SK-N-SH (cell line): ENCODE results near the gene QKI.

Source experiments
- CTCF ChIP-seq: fragments of 200-600 bp; sonication (generic); IDR thresholded peaks from 2 replicates; pipeline ENCODE4 v1.6.1; 2017; ENCODE audit warnings: antibody characterized with exemption, mild to moderate bottlenecking, moderate library complexity
- MAX ChIP-seq: IDR thresholded peaks from 2 replicates; pipeline ENCODE4 v1.4.0; 2012; ENCODE audit warnings: low read depth
- MXI1 ChIP-seq: IDR thresholded peaks from 2 replicates; pipeline ENCODE4 v1.6.1; 2012; ENCODE audit warnings: mild to moderate bottlenecking, low read depth, low read length, improper control_type of control experiment
- NRF1 ChIP-seq: IDR thresholded peaks from 2 replicates; pipeline ENCODE4 v1.6.1; 2012; ENCODE audit warnings: low read depth, mild to moderate bottlenecking, low read length
- TAF1 ChIP-seq: IDR thresholded peaks from 2 replicates; pipeline ENCODE4 v1.6.1; 2012; ENCODE audit warnings: low read depth, mild to moderate bottlenecking, low read length, moderate library complexity, borderline replicate concordance
- TCF12 ChIP-seq: IDR thresholded peaks from 2 replicates; pipeline ENCODE4 v1.4.0; 2012

- TF ChIP-seq MAX (no peak), NRF1 (no peak), MXI1 (no peak), CTCF (no peak), TCF12 (no peak), TAF1 (no peak)
Measured at GRCh38 chr6:163564534-163564933, 150.0 kb downstream of the QKI start.
